HG03469 (cell line): ENCODE data around the gene ITPKC.
"Not testable (repeated sequence)": the region's sequence is repeated elsewhere in the genome, so short reads cannot be mapped to it uniquely, and the experiment has no call there.

ENCODE experiments used
- ATAC-seq: cut with Tn5 transposase; IDR thresholded peaks from one replicate; pipeline ENCODE4 v1.9.1; 2021; ENCODE audit warnings: mild to moderate bottlenecking, moderate library complexity, moderate number of reproducible peaks; ENCODE audit not compliant: unreplicated experiment

The ITPKC gene

GRCh38 chr19:40758491-40758890 is 41.6 kb downstream of the ITPKC start:
- no peak for ATAC-seq

- no peak for ATAC-seq
Observed at GRCh38 chr19:40759352-40759751, 42.4 kb downstream of the ITPKC start.

GRCh38 chr19:40762754-40763470 is 46.0 kb downstream of the ITPKC start:
- no peak for ATAC-seq

GRCh38 chr19:40763526-40763925 is 46.6 kb downstream of the ITPKC start:
- no peak for ATAC-seq

GRCh38 chr19:40763963-40764362 is 47.1 kb downstream of the ITPKC start:
- ATAC-seq: no peak

- not testable (repeated sequence) for ATAC-seq
Observed at GRCh38 chr19:40766385-40766784, 49.5 kb downstream of the ITPKC start.

- ATAC-seq: no peak
Observed at GRCh38 chr19:40768869-40769268, 52.0 kb downstream of the ITPKC start.

GRCh38 chr19:40771101-40771862 is 54.4 kb downstream of the ITPKC start:
- not testable (repeated sequence) for ATAC-seq

- ATAC-seq: no peak
Observed at GRCh38 chr19:40774916-40775631, 58.2 kb downstream of the ITPKC start, which contains the start of gene MIA. Gene MIA (plus strand): TSS chr19:40775521. CDS start chr19:40775543, 22 bp downstream.

GRCh38 chr19:40775632-40776022 is 58.7 kb downstream of the ITPKC start:
- ATAC-seq: no peak

GRCh38 chr19:40776364-40776763 is 59.5 kb downstream of the ITPKC start:
- no peak for ATAC-seq

GRCh38 chr19:40776932-40777644 is 60.2 kb downstream of the ITPKC start:
- peak; percentile 44 for ATAC-seq

- ATAC-seq: no peak
Observed at GRCh38 chr19:40777645-40777936, 60.7 kb downstream of the ITPKC start.

GRCh38 chr19:40777937-40778705 is 61.2 kb downstream of the ITPKC start, which contains the start of gene RAB4B:
Gene RAB4B (plus strand): TSS chr19:40778247. CDS start chr19:40778376, 129 bp downstream.
- ATAC-seq: peak; percentile 33

- no peak for ATAC-seq
Observed at GRCh38 chr19:40778706-40779284, 61.9 kb downstream of the ITPKC start.

GRCh38 chr19:40780582-40780981 is 63.7 kb downstream of the ITPKC start:
- no peak for ATAC-seq

- ATAC-seq: no peak
Observed at GRCh38 chr19:40781140-40781539, 64.2 kb downstream of the ITPKC start.

- no peak for ATAC-seq
Observed at GRCh38 chr19:40783711-40784110, 66.8 kb downstream of the ITPKC start.

GRCh38 chr19:40784146-40784545 is 67.2 kb downstream of the ITPKC start:
- not testable (repeated sequence) for ATAC-seq

- ATAC-seq: no peak
Observed at GRCh38 chr19:40785526-40785925, 68.6 kb downstream of the ITPKC start.
